HG03045 (cell line): ENCODE measurements around the gene RHEB.
A peak's percentile ranks its signal among the peaks of the same experiment; 100 is the strongest.

Source experiments
- ATAC-seq: cut with Tn5 transposase; IDR thresholded peaks from one replicate; pipeline ENCODE4 v1.9.1; 2021; ENCODE audit warnings: mild to moderate bottlenecking, moderate library complexity; ENCODE audit not compliant: unreplicated experiment

Gene RHEB

GRCh38 chr7:151529842-151530241 is 10.1 kb upstream of the RHEB start:
- ATAC-seq = no peak

- ATAC-seq = no peak
Measured at GRCh38 chr7:151524845-151525244, 5.2 kb upstream of the RHEB start.

- ATAC-seq = no peak
Measured at GRCh38 chr7:151524331-151524730, 4.6 kb upstream of the RHEB start.

GRCh38 chr7:151520419-151521261 is 945 bp upstream of the RHEB start:
- ATAC-seq = no peak

- peak; percentile 59 for ATAC-seq
Measured at GRCh38 chr7:151518947-151519764, 539 bp downstream of the RHEB start.

GRCh38 chr7:151518105-151518946 is 1.4 kb downstream of the RHEB start:
- no peak for ATAC-seq

GRCh38 chr7:151517601-151518104 is 2.0 kb downstream of the RHEB start:
- no peak for ATAC-seq

- ATAC-seq = no peak
Measured at GRCh38 chr7:151515276-151515565, 4.5 kb downstream of the RHEB start.

- no peak for ATAC-seq
Measured at GRCh38 chr7:151514461-151515275, 5.0 kb downstream of the RHEB start.

GRCh38 chr7:151513133-151513532 is 6.6 kb downstream of the RHEB start:
- no peak for ATAC-seq

- ATAC-seq = no peak
Measured at GRCh38 chr7:151512353-151512752, 7.3 kb downstream of the RHEB start.

- no peak for ATAC-seq
Measured at GRCh38 chr7:151511946-151512345, 7.7 kb downstream of the RHEB start.

GRCh38 chr7:151511270-151511669 is 8.4 kb downstream of the RHEB start:
- ATAC-seq = no peak

- ATAC-seq = no peak
Measured at GRCh38 chr7:151509670-151510333, 9.9 kb downstream of the RHEB start.

- no peak for ATAC-seq
Measured at GRCh38 chr7:151508991-151509390, 10.7 kb downstream of the RHEB start.

- no peak for ATAC-seq
Measured at GRCh38 chr7:151507806-151508205, 11.9 kb downstream of the RHEB start.

- ATAC-seq = no peak
Measured at GRCh38 chr7:151506901-151507382, 12.8 kb downstream of the RHEB start.

- no peak for ATAC-seq
Measured at GRCh38 chr7:151505836-151506468, 13.7 kb downstream of the RHEB start.

GRCh38 chr7:151505433-151505832 is 14.3 kb downstream of the RHEB start:
- no peak for ATAC-seq
